NOMO-1 (cell line): ENCODE results near the gene MYO1E.

Experiments
- DNase-seq, 2 experiments: peaks; one replicate each; lab custom pipeline; 2025; ENCODE audit not compliant: unreplicated experiment in 2 of 2; lab: John Stamatoyannopoulos, UW

The MYO1E gene

DNA sequence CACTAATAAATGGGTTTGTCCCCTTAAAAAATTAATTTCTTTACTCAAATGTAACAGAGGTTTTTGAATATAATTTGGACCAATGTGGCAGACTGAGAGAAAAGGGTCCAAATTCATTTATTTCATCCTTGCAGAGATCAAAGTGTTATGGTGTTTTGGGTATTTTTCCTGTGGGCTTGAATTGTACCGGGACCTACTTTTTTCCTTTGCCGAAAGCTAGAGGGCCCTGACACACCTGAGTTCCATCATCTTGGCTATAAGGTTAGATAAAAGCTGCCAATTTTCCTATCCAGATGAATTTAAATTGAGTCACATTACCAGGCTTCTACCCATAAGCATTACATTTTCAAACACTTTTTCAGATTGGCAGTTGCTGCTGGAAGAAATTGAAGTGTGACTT, 266.8 kb downstream of the MYO1E start:
- DNase-seq = no peak

DNA sequence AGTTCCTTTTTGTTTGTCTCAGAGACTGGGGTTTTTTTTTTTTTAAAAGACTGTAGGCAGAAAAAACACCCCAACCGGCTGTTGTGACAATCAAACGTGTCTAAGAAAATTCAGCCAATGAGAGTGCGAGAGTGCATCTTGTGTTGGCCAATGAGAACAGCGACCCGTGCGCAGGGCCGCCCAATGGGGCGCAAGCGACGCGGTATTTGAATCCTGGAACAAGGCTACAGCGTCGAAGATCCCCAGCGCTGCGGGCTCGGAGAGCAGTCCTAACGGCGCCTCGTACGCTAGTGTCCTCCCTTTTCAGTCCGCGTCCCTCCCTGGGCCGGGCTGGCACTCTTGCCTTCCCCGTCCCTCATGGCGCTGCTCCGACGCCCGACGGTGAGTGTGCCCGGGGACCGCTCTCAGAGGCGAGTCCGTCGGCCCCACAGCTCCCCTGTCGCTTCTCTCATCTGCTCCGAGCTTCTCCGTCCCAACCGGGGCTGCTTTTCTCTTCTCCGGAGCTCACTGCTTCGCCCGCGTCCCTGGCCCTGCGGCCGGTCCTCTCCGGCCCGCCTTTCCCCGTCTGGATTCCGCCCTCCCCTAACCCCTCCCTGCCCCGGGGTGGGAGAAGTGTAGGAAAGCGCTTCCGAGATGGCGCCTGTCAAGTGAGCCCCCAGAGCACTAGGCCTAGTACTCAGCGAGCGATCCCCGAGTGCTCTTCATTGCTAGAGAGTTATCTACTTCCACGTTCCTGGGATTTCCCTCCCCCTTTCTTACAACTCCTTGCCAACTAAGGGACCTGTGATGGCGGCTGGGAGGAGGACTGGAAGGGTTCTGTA, 267.5 kb downstream of the MYO1E start, which contains the start of gene CCNB2:
Gene CCNB2, plus strand, starts transcription at position 235 of the 821 bp plus-strand sequence. Its CDS starts 123 bp downstream, at position 358.
- peak; percentile 97 to 98 for DNase-seq

DNA sequence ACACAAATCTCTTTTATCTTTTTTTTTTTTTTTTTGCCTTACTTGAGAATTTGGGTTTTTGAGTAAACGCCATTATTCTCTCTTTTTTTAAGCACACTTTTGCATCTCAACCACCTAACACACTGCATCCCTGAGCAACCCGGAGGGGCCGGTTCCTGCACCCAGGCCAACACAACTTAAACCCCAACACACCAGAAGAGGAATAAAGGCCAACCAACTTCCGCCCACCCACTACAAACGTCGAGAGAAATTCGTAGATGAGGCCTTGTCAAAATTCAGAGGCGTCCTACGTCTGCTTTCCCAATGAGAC, 268.1 kb downstream of the MYO1E start:
- no peak for DNase-seq

DNA sequence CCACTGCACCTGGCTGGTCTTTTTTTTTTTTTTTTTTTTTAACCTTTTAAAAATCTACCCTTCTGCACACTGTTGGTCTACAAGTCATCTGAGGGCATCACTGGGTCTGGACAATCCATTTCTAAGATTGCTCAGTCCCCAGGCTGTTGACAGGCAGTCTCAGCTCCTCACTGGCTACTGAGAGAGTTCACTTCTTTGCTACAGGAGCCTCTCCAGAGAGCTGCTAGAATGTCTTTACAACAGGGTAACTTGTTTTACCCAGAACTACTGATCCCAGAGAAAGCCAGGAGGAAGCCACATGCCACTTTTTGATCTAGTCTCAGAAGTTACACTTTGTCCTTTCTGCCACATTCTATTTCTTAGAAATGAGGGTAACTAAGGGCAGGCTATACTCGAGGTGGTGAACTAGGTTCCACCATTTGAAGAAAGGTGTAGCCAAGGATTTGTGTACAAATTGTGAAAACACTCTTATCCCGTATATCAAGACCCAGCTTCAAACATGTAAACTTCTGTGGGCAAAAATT, 273.4 kb downstream of the MYO1E start:
- DNase-seq = no peak

DNA sequence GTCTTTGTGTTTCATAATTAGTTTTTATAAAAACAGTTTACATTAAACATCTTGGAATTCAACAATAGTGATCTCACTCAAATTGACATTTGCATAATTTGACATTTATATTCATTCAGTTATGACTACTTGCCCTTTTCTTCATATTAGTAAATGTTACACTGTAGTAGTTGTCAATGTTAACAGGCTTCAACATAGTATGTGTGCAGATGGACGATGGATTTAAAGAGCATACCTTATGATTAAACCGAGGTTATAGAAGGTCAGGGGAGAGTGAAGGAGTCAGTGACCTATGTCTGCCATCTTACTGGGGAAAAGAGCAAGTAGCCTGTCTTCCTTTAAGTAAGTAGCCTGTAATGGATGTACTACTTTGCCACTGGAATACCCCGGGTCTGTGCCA, 276.2 kb downstream of the MYO1E start:
- DNase-seq = no peak

DNA sequence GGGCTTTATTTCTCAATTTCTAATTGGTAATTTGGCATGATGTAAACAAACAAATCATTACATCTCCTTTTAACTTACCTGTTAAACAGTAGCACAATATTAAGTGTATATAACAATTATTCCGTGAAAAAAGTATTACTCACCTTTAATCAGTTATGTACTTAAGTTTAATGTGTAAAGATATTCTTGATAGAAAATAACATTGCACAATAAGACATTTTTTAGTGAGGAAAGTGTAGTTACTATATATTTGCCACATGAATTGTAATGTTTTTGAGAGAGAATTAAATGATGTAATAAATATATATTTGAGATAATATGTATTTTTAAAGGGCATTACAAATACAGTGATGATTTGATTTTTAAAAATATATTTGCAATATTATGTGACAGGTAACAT, 278.6 kb downstream of the MYO1E start:
- DNase-seq = no peak

DNA sequence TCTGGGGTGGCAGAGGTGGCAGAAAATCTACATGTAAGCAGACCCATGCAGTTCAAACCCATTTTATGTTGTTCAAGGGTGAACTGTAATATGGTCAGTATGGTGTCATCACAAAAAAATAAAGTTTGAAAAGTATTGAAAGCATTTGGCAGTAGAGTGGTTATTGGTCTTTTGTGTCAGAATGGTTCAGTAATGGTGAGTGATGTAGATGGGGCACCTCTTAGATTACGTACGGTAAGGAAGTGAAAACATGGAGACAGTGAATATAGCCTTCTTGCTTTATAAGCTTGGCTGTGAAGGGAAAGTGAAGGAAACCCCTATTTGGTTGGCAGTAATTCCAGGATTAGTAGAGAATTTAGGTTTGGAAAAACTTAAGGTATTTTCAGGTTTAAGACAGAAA, 284.9 kb downstream of the MYO1E start:
- no peak for DNase-seq
